B cell (primary cell): Measurements from ENCODE around the gene ARFGAP2. TPM values are rescaled to one million over a fixed set of nuclear protein-coding genes. Genes with fewer than 3 reads are reported as not detected.

Experiments used
- ATAC-seq: fragments of 200-7000 bp; cut with Tn5 transposase; one replicate; pipeline ENCODE4 v1.10.0; 2021; ENCODE audit warnings: low read depth, mild to moderate bottlenecking, moderate number of reproducible peaks, moderate library complexity
- CTCF ChIA-PET: fragments of 350-600 bp; sonication (Branson Sonifier 250); formaldehyde crosslinking; loops from one replicate; lab custom pipeline; 2021; ENCODE audit warnings: antibody characterized with exemption, inconsistent platforms; lab: Charles Lee
- POLR2A ChIA-PET: fragments of 350-600 bp; sonication (Branson Sonifier 250); formaldehyde crosslinking; loops from one replicate; lab custom pipeline; 2021; ENCODE audit warnings: antibody characterized with exemption; lab: Charles Lee
- DNase-seq: peaks from one replicate; pipeline ENCODE4 v3.0.0; 2013
- H2AFZ ChIP-seq: 2 replicates; pipeline ENCODE4 v1.6.1; 2012; ENCODE audit warnings: mild to moderate bottlenecking, low read depth, low read length; ENCODE audit not compliant: insufficient read depth, poor library complexity, severe bottlenecking
- H3K27ac ChIP-seq, 2 donors: 1 replicate in 1 of 2; 2 replicates in 1 of 2; pipeline ENCODE4 v1.5.1; 2012 to 2013; ENCODE audit warnings: low read length in 2 of 2, mild to moderate bottlenecking in 2 of 2, moderate library complexity in 1 of 2
- H3K27me3 ChIP-seq, 4 experiments: fragments of 200-600 bp in 1 of 4; sonication (generic) in 1 of 4; replicated peaks in 1 of 4; 1 replicate in 2 of 4; 2 replicates in 2 of 4; pipeline versions ENCODE4 v1.6.1 to v1.7.0; 2013 to 2016; ENCODE audit warnings: low read length in 3 of 4, mild to moderate bottlenecking in 2 of 4, mixed read lengths in 1 of 4, moderate library complexity in 1 of 4; ENCODE audit not compliant: insufficient read depth in 4 of 4, control insufficient read depth in 3 of 4; ENCODE audit errors: control extremely low read depth in 1 of 4
- H3K36me3 ChIP-seq, 2 experiments: replicated peaks in 1 of 2; 1 replicate in 1 of 2; 2 replicates in 1 of 2; pipeline versions ENCODE4 v1.6.1 to v1.7.1; 2013; ENCODE audit warnings: low read length in 1 of 2; ENCODE audit not compliant: insufficient read depth in 2 of 2, control insufficient read depth in 1 of 2; ENCODE audit errors: control extremely low read depth in 1 of 2, extremely low read depth in 1 of 2
- H3K4me1 ChIP-seq, 2 donors: fragments of 200-600 bp in 1 of 2; sonication (generic) in 1 of 2; 1 replicate in 1 of 2; 2 replicates in 1 of 2; pipeline versions ENCODE4 v1.5.1 to v1.6.1; 2013 to 2017; ENCODE audit warnings: low read length in 2 of 2; ENCODE audit not compliant: control insufficient read depth in 2 of 2, insufficient read depth in 2 of 2
- H3K4me2 ChIP-seq: replicated peaks from 2 replicates; pipeline ENCODE3; 2012; ENCODE audit warnings: mild to moderate bottlenecking, low read depth, low read length; ENCODE audit not compliant: poor library complexity, severe bottlenecking
- H3K4me3 ChIP-seq, 5 experiments: fragments of 200-600 bp in 1 of 5; sonication (generic) in 1 of 5; 1 replicate in 3 of 5; 2 replicates in 2 of 5; pipeline versions ENCODE4 v1.5.1 to v1.7.0; 2011 to 2016; ENCODE audit warnings: low read length in 4 of 5, mild to moderate bottlenecking in 4 of 5, low read depth in 2 of 5, control low read depth in 1 of 5, moderate library complexity in 1 of 5; ENCODE audit not compliant: insufficient read depth in 1 of 5; ENCODE audit errors: control extremely low read depth in 1 of 5, extremely low read depth in 1 of 5
- H3K79me2 ChIP-seq: fragments of 200-600 bp; sonication (generic); one replicate; pipeline ENCODE4 v1.6.0; 2016; ENCODE audit warnings: low read length; ENCODE audit not compliant: control insufficient read depth, insufficient read depth
- H3K9ac ChIP-seq: fragments of 200-600 bp; sonication (generic); 2 replicates; pipeline ENCODE4 v1.6.1; 2017; ENCODE audit warnings: mild to moderate bottlenecking, low read length, moderate library complexity
- H3K9me3 ChIP-seq, 3 donors: one replicate each; pipeline versions ENCODE4 v1.6.1 to v1.7.1; 2013; ENCODE audit warnings: low read length in 2 of 3; ENCODE audit not compliant: control insufficient read depth in 2 of 3, insufficient read depth in 1 of 3; ENCODE audit errors: control extremely low read depth in 1 of 3
- H4K20me1 ChIP-seq: 2 replicates; pipeline ENCODE4 v1.6.0; 2012; ENCODE audit warnings: mild to moderate bottlenecking, low read length; ENCODE audit not compliant: insufficient read depth, control insufficient read depth, poor library complexity, severe bottlenecking
- H3K27ac Mint-ChIP-seq: one replicate; pipeline ENCODE4 v1.8.0; 2021; ENCODE audit warnings: mixed read lengths
- H3K27me3 Mint-ChIP-seq: one replicate; pipeline ENCODE4 v1.8.0; 2021; ENCODE audit warnings: mixed read lengths
- H3K4me1 Mint-ChIP-seq: one replicate; pipeline ENCODE4 v1.8.0; 2021; ENCODE audit warnings: mixed read lengths
- H3K4me3 Mint-ChIP-seq: one replicate; pipeline ENCODE4 v1.8.0; 2021; ENCODE audit warnings: mixed read lengths
- H3K9me3 Mint-ChIP-seq: one replicate; pipeline ENCODE4 v1.8.0; 2022; ENCODE audit warnings: mixed read lengths; ENCODE audit not compliant: insufficient read depth
- CTCF ChIP-seq: fragments of 200-600 bp; IDR thresholded peaks from one replicate; pipeline ENCODE4 v1.8.0; 2022; ENCODE audit warnings: antibody characterized with exemption, mild to moderate bottlenecking
- EZH2 ChIP-seq: IDR thresholded peaks from 2 replicates; pipeline ENCODE4 v1.6.1; 2012; ENCODE audit warnings: borderline replicate concordance, low read depth, mild to moderate bottlenecking, moderate library complexity, low read length; ENCODE audit not compliant: insufficient read depth, poor library complexity, severe bottlenecking
- WGBS: methylation state at CpG from one replicate; pipeline ENCODE4 v1.1.5; 2013; ENCODE audit warnings: missing lambda C conversion rate; ENCODE audit not compliant: insufficient coverage; 5-methylcytosine and 5-hydroxymethylcytosine counted together
- intact Hi-C: fragments of 100-400 bp; cut with micrococcal nuclease; formaldehyde crosslinking; loops from one replicate; pipeline ENCODE4 v1.10.0; 2022
- polyA plus RNA-seq: library from polyadenylated mRNA; depleted of rRNA; stranded (reverse); fragments of >200 nt; gene quantifications from 2 replicates; pipeline ENCODE4 v1.2.3, GENCODE V29; 2012
- total RNA-seq, 2 donors: library from RNA; stranded (reverse); fragments of 120-200 nt in 1 of 2; gene quantifications; 1 replicate in 1 of 2; 2 replicates in 1 of 2; pipeline versions ENCODE4 v1.2.3 to v1.2.4, GENCODE V29; 2013 to 2022

Gene ARFGAP2
- total and polyA plus RNA-seq, 2 donors (not counting 1 experiment from before 2014, with no cell fraction given) = 141 to 200 TPM

- ATAC-seq (peak; percentile 57), DNase-seq (peak; percentile 89)
- H3K79me2 ChIP-seq = peaks cover 48% of the 10 kb centered on the region
- no peaks in the 10 kb centered on the region for H3K9me3 ChIP-seq
- 5% methylated on average over 18 of the region's 21 CpGs for WGBS
- H3K36me3 ChIP-seq = peaks cover 0 to 30% of the 10 kb centered on the region in 2 experiments
- peak overlapping the region; percentile 92 for H3K27ac ChIP-seq
- Mint-ChIP-seq H3K4me1 (peaks cover 33% of the 10 kb centered on the region), H3K27me3 (no peaks in the 10 kb centered on the region), H3K4me3 (peak overlapping the region; percentile 100), H3K27ac (peak overlapping the region; percentile 100), H3K9me3 (no peaks in the 10 kb centered on the region)
- no peaks in the 10 kb centered on the region for H3K27me3 ChIP-seq
- intact Hi-C loops = loop anchor here (1.0 to 5.0 kb wide), 13 partner anchors 9 to 775 kb away; partner anchors contain the start of genes ARHGAP1, DDB2, FNBP4 and MTCH2
- ChIA-PET POLR2A (interaction anchor here (0.9 to 3.3 kb wide), 2 partner anchors 37 to 93 kb away, joined by 4 to 14 read pairs; partner anchors contain the start of gene DDB2), CTCF (interaction anchor here (0.6 to 5.0 kb wide), 12 partner anchors 10 to 676 kb away, joined by 3 to 37 read pairs (median 7); partner anchors contain the start of genes ACP2, DDB2 and PACSIN3)
- H2AFZ ChIP-seq = peak overlapping the region; percentile 93
- H3K4me3 ChIP-seq = peak overlapping the region; percentile 75 to 98 (median 91)
- TF ChIP-seq EZH2 = no peak
- TF ChIP-seq CTCF = peak; percentile 83
- peaks cover 36% of the 10 kb centered on the region for H4K20me1 ChIP-seq
- H3K4me2 ChIP-seq = peak overlapping the region; percentile 84
- peaks cover 17 to 28% of the 10 kb centered on the region in 2 donors for H3K4me1 ChIP-seq
- H3K9ac ChIP-seq = peak overlapping the region; percentile 92
These were observed 658 bp upstream of the ARFGAP2 start for GRCh38 chr11:47177229-47177845.
